Keratinocyte (primary cell): Measurements from ENCODE around the gene FREM2. TPM values are rescaled to one million over a fixed set of nuclear protein-coding genes. Genes with fewer than 3 reads are reported as not detected.

ENCODE experiments used
- DNase-seq: peaks from one replicate; pipeline ENCODE4 v3.0.0-alpha.2; 2011; ENCODE audit warnings: low read depth, missing footprints, low spot score
- FAIRE-seq: peaks from 2 replicates; lab custom pipeline; 2011; peaks lifted over from hg19 to GRCh38; lab: Jason Lieb, UNC
- H2AFZ ChIP-seq: 2 replicates; pipeline ENCODE4 v1.6.0; 2012; ENCODE audit warnings: low read length, control low read depth, inconsistent platforms; ENCODE audit not compliant: control insufficient read depth
- H3K27ac ChIP-seq: 2 replicates; pipeline ENCODE4 v1.5.1; 2011; ENCODE audit warnings: low read length; ENCODE audit not compliant: control insufficient read depth, insufficient read depth
- H3K27me3 ChIP-seq: 3 replicates; pipeline ENCODE4 v1.6.0; 2011; ENCODE audit warnings: low read length; ENCODE audit not compliant: control insufficient read depth, insufficient read depth; ENCODE audit errors: extremely low read depth
- H3K36me3 ChIP-seq, 2 experiments: 2 replicates in 1 of 2; 3 replicates in 1 of 2; pipeline ENCODE4 v1.5.1; 2011; ENCODE audit warnings: low read length in 2 of 2, mild to moderate bottlenecking in 1 of 2; ENCODE audit not compliant: control insufficient read depth in 2 of 2, insufficient read depth in 2 of 2; ENCODE audit errors: extremely low read depth in 1 of 2
- H3K4me1 ChIP-seq: 3 replicates; pipeline ENCODE4 v1.5.1; 2011; ENCODE audit warnings: low read length; ENCODE audit not compliant: control insufficient read depth, insufficient read depth; ENCODE audit errors: extremely low read depth
- H3K4me2 ChIP-seq: 3 replicates; pipeline ENCODE4 v1.6.0; 2011; ENCODE audit warnings: low read depth, low read length; ENCODE audit not compliant: control insufficient read depth, insufficient read depth; ENCODE audit errors: extremely low read depth
- H3K4me3 ChIP-seq, 3 experiments: fragments of 200-600 bp in 1 of 3; sonication (generic) in 1 of 3; 2 replicates in 2 of 3; 3 replicates in 1 of 3; pipeline ENCODE4 v1.5.1; 2011 to 2016; ENCODE audit warnings: low read length in 3 of 3, mild to moderate bottlenecking in 3 of 3, control low read depth in 2 of 3, inconsistent platforms in 1 of 3, low read depth in 1 of 3, mixed read lengths in 1 of 3, mixed run types in 1 of 3, moderate library complexity in 1 of 3; ENCODE audit not compliant: control insufficient read depth in 2 of 3, insufficient read depth in 2 of 3; ENCODE audit errors: extremely low read depth in 1 of 3
- H3K79me2 ChIP-seq: 2 replicates; pipeline ENCODE4 v1.6.0; 2012; ENCODE audit warnings: low read length; ENCODE audit not compliant: control insufficient read depth, insufficient read depth
- H3K9ac ChIP-seq: 3 replicates; pipeline ENCODE4 v1.6.0; 2011; ENCODE audit warnings: low read length; ENCODE audit not compliant: control insufficient read depth, insufficient read depth; ENCODE audit errors: extremely low read depth
- H3K9me1 ChIP-seq: 3 replicates; pipeline ENCODE4 v1.6.0; 2011; ENCODE audit warnings: low read length; ENCODE audit not compliant: control insufficient read depth, insufficient read depth; ENCODE audit errors: extremely low read depth
- H3K9me3 ChIP-seq: 2 replicates; pipeline ENCODE4 v1.5.1; 2012; ENCODE audit warnings: low read depth, low read length; ENCODE audit not compliant: control insufficient read depth
- H4K20me1 ChIP-seq: 3 replicates; pipeline ENCODE4 v1.6.0; 2011; ENCODE audit warnings: low read length; ENCODE audit not compliant: control insufficient read depth, insufficient read depth; ENCODE audit errors: extremely low read depth
- EZH2 ChIP-seq: IDR thresholded peaks from one replicate; pipeline ENCODE4 v1.6.1; 2012; ENCODE audit warnings: inconsistent platforms, mild to moderate bottlenecking, low read length, moderate library complexity
- dilution Hi-C: fragments of 300-500 bp; cut with MboI; formaldehyde crosslinking; loops from one replicate; pipeline ENCODE4 v1.7.0; 2020; ENCODE audit warnings: low sequenced_read_pairs; ENCODE audit not compliant: extremely low pct_ligation_motif_present
- polyA plus RNA-seq, 5 experiments: library from polyadenylated mRNA; depleted of rRNA in 3 of 5; stranded (reverse) in 3 of 5; stranded (forward) in 1 of 5; unstranded in 1 of 5; fragments of >200 nt; gene quantifications; 1 replicate in 1 of 5; 2 replicates in 3 of 5; 3 replicates in 1 of 5; pipeline versions ENCODE4 v1.2.1 to v1.2.3, GENCODE V29; 2011 to 2012; ENCODE audit warnings: missing spikeins in 2 of 5, low read depth in 1 of 5, low replicate concordance in 1 of 5
- TF ChIP-seq, protein P1 (sequence below), 3 experiments: IDR thresholded peaks in 1 of 3; conservative IDR thresholded peaks in 1 of 3; optimal IDR thresholded peaks in 1 of 3; 2 replicates in 2 of 3; 3 replicates in 1 of 3; pipeline versions ENCODE3 to v1.5.1; 2011; ENCODE audit warnings: low read length in 3 of 3, mild to moderate bottlenecking in 3 of 3, moderate library complexity in 2 of 3, control low read depth in 1 of 3, inconsistent platforms in 1 of 3; ENCODE audit not compliant: insufficient read depth in 2 of 3; ENCODE audit errors: extremely low read depth in 1 of 3

The FREM2 gene
- polyA plus RNA-seq, 1 donor (not counting 4 experiments of a cell fraction or from before 2014, with no cell fraction given), result 0.01 TPM

DNA sequence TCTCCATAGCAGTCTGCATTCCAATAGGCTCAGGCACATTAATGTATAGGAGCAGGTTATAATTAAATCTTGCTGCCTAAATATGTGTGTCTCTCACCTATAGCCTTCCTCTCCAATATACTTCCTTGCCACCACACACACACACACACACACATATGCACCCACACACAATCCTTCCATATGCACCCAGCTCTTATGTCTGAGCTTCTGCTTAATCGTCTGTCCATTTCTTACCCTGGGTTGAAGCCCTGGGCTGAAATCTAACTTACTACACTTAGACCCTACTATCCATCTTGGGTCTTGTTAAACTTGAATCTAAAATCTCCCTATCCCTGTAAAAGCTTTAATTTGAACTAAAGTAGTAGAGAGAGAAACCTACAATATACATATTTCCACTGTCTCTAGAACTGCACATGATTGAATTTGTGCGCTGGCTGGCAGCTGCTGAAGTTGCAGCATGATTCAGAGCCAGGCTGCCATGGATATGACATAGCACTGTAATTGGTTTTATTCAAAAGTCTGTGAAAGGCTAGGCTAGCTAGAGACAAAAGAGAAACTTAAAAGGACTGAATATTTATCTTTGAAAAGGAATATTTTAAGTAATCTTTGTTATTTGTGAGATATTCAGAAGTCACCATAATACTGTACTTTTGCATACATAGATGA, 25.7 kb upstream of the FREM2 start:
- H3K27me3 ChIP-seq, result no peaks in the 10 kb centered on the region
- no peaks in the 10 kb centered on the region for H3K9me3 ChIP-seq
- H2AFZ ChIP-seq, result no peak overlapping the region
- no peak overlapping the region for H3K27ac ChIP-seq
- no peak for FAIRE-seq
- H3K9me1 ChIP-seq, result no peaks in the 10 kb centered on the region
- dilution Hi-C loops, result no loop called here
- TF ChIP-seq, protein P1, sequence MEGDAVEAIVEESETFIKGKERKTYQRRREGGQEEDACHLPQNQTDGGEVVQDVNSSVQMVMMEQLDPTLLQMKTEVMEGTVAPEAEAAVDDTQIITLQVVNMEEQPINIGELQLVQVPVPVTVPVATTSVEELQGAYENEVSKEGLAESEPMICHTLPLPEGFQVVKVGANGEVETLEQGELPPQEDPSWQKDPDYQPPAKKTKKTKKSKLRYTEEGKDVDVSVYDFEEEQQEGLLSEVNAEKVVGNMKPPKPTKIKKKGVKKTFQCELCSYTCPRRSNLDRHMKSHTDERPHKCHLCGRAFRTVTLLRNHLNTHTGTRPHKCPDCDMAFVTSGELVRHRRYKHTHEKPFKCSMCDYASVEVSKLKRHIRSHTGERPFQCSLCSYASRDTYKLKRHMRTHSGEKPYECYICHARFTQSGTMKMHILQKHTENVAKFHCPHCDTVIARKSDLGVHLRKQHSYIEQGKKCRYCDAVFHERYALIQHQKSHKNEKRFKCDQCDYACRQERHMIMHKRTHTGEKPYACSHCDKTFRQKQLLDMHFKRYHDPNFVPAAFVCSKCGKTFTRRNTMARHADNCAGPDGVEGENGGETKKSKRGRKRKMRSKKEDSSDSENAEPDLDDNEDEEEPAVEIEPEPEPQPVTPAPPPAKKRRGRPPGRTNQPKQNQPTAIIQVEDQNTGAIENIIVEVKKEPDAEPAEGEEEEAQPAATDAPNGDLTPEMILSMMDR (optimal IDR thresholded peaks at IDR 0.05 in 1 of 3, IDR thresholded peaks at IDR 0.05 in 1 of 3, conservative IDR thresholded peaks at IDR 0.05 in 1 of 3; ENCODE audit: extremely low read depth in 1 of 3, insufficient read depth in 2 of 3, low read length in 3 of 3), result no peak
- no peak for TF ChIP-seq EZH2
- H4K20me1 ChIP-seq, result no peaks in the 10 kb centered on the region
- no peaks in the 10 kb centered on the region for H3K79me2 ChIP-seq
- H3K4me2 ChIP-seq, result no peak overlapping the region
- H3K9ac ChIP-seq, result no peak overlapping the region
- no peaks in the 10 kb centered on the region for H3K36me3 ChIP-seq
- no peak for DNase-seq
- H3K4me1 ChIP-seq, result peaks cover 18% of the 10 kb centered on the region
- no peak overlapping the region for H3K4me3 ChIP-seq

DNA sequence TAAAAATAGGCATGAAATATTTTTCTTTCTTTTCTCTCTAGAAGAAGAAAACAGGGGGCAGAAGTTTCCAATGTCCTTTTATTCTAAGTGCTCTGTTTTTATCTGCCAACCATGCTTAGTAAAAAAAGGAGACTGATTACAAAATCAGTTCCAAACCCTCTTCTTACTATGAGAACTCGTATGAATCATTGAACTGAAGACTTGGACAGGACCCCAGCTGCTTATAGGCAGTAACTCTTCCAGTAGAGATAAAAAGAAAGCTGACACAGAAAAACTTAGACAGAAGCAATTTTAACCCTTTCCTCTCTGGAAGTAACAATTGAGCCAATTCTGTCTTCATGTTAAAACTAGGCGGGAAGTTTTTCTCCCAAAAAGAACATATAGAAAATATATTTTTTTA, 24.5 kb upstream of the FREM2 start:
- H3K79me2 ChIP-seq, result no peaks in the 10 kb centered on the region
- no peak for DNase-seq
- H3K27ac ChIP-seq, result no peak overlapping the region

More for the DNA sequence above, 24.5 kb upstream of the FREM2 start:
- Histone ChIP-seq H3K4me2 (no peak overlapping the region), H3K9me1 (no peaks in the 10 kb centered on the region), H3K9me3 (no peaks in the 10 kb centered on the region), H3K9ac (no peak overlapping the region), H3K4me3 (no peak overlapping the region), H4K20me1 (no peaks in the 10 kb centered on the region), H2AFZ (no peak overlapping the region), H3K27me3 (no peaks in the 10 kb centered on the region), H3K4me1 (peaks cover 11% of the 10 kb centered on the region), H3K36me3 (no peaks in the 10 kb centered on the region)
- no peak for FAIRE-seq
- TF ChIP-seq EZH2, result no peak
- TF ChIP-seq, protein P1 (optimal IDR thresholded peaks at IDR 0.05 in 1 of 3, IDR thresholded peaks at IDR 0.05 in 1 of 3, conservative IDR thresholded peaks at IDR 0.05 in 1 of 3; ENCODE audit: extremely low read depth in 1 of 3, insufficient read depth in 2 of 3, low read length in 3 of 3), result no peak
- dilution Hi-C loops, result no loop called here
